HK-2 (cell line): Measurements from ENCODE around the gene MMP11.

Experiments used
- DNase-seq: peaks from one replicate; pipeline ENCODE4 v3.0.0-alpha.2; 2018; ENCODE audit not compliant: unreplicated experiment

MMP11 gene

GRCh38 chr22:23828800-23829680 lies 56.4 kb downstream of the MMP11 start:
- no peak for DNase-seq

DNA sequence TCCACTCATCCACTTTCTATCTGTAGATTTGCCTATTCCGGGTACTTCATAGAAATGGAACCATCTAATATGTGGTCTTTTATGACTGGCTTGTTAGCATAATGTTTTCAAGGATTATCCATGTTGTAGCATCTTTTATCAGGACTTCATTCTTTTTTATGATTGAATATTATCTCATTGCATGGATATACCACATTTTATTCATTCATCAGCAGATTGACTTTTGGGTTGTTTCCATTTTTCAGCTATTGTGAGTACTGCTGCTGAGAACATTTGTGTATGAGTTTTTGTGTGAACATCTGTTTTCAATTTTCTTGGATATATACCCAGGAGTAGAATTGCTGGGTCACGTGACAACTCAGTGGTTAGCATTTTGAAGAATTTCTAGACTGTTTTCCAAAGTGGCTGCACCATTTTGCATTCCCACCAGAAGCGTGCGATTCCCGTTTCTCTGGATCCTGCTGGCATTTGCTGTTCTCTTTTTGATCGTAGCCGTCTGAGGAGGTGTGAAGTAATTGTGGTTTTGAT lies 57.3 kb downstream of the MMP11 start:
- DNase-seq, result no peak

GRCh38 chr22:23831261-23831660 lies 58.6 kb downstream of the MMP11 start:
- no peak for DNase-seq

GRCh38 chr22:23831781-23832180 lies 59.1 kb downstream of the MMP11 start:
- no peak for DNase-seq

- no peak for DNase-seq
Observed at GRCh38 chr22:23832226-23833016, 59.8 kb downstream of the MMP11 start.

- DNase-seq, result no peak
Observed at GRCh38 chr22:23833017-23833751, 60.5 kb downstream of the MMP11 start.
